Activated CD4-positive, alpha-beta T cell treated with anti-CD3 and anti-CD28 coated beads, Interleukin-2, Interleukin-4, amounts not matched to agents 100 ng/mL and 50 ng/mL, durations not matched to agents 16 hours and 8 hours (primary cell): ENCODE measurements around the gene DVL2.
A peak's percentile ranks its signal among the peaks of the same experiment; 100 is the strongest.
"Not testable (repeated sequence)": the region's sequence is repeated elsewhere in the genome, so short reads cannot be mapped to it uniquely, and the experiment has no call there.

ENCODE experiments used
- DNase-seq: peaks from one replicate; pipeline ENCODE4 v3.0.0-alpha.2; 2020; ENCODE audit warnings: low spot score

The DVL2 gene

DNA sequence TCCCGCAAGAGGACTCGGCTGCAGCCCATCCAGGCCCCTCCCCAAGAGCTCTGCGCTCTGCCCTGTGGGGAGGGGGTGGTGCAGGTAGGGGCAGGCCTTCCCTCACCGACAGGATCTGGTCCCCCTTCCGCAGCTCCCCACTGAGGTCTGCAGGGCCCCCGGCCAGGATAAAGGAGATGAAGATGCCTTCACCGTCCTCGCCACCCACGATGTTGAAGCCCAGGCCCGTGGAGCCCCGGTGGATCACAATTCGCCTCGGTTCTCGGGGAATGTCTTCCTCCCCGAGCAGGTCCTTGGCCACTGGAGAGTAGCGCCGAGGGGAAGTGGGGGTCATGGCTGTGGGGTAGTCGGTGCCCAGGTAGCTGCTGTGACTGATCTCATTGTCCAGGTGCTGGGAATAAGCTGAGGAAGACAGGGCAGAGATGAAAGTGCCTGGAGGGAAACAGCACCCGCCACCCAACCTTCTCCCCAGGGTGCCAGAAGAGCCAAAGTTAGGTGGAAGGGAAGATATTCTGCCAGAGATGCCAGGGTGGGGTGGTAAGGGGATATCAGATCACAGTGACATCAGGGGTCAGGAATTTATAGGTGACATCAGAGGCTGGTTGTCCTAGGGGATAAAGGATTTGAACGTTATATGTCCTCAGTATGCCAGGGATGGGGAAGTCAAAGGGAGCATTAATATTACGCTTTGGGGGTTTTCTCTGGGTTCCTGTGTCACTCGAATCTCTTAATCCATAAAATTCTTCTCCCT lies 37.5 kb downstream of the DVL2 start:
- no peak for DNase-seq

DNA sequence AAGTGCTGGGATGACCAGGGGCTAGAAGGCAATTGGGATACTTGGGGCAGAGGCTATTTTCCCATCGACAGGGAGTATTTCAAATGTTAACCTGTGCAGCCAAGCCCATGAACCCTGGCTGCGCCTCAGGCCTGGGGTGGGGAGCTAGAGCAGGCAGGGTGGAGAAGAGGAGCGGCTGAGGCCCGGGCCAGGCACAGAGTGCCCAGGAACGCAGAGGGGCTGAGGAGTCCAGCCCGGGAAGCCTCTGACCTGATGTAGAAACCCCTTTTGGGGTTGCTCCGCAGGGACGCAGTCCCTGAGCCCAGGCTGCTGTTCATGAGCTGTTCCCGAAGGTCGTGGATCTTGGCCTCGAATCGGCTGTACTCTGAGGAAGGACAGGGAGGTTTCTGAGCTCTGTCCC lies 38.3 kb downstream of the DVL2 start:
- no peak for DNase-seq

DNA sequence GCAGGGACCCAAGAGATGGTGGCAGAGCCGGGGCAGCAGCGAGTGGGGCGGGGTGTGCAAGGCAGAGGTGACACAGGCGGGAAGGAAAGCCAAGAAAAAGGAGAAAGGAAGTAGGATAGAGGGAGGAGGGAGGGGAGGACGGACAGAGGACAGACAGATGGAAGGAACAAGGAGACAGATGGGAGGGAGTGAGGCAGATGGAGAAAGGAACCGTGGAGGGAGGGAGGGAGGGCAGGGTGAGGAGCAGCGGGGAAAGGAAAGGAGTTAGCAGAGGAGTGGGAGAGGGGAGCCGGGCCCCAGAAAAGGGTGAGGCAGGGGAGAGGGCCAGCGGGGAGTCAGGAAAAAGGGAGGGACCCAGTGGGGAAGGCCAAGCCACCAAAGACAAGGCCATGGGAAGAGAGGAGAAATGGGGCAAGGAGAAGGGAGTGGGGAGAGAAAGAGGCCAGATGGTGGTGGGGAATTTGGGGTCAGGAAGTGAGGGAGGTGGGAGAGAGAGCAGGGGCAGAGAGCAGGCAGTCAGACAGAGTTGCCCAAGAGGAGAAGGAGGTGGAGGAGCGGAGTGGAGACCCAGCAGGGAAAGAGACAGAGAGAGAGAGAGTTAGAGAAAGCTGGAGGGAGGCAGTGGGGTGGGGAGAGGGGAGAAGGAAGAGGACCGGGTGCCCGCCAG lies 41.9 kb downstream of the DVL2 start:
- DNase-seq: no peak

DNA sequence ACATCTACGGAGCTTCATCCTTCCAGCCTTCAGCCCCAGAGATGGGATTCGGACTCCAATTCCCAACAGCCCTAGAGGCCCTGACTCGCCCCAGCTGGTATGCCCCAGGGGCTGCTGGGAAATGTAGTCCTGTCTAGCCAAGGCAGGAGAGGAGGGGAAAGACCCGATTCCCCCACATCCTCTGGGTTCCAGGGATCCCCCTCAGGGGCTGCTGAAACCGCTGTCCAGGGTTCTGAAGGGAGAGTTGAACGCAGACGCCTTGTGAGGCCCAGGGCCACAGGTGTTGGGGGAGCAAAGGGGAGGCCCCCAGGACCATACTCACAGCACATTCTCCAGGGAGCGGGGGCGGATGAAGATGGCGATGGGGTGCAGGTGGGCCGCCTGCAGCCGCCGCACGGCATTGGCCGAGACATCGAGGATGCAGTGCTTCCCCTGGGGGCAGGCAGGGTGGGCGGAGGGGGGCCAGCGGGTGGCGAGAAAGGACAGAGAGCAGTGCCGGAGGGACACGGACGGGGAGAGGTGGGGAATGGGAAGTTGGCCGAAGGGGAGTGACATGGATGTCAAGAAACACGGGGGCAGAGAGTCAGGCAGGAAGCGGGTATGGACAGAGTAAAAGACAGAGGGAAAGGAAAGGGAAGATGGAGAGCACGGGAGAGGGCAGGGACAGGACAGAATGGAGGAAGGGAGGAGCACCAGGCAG lies 42.6 kb downstream of the DVL2 start:
- DNase-seq: peak; percentile 34

DNA sequence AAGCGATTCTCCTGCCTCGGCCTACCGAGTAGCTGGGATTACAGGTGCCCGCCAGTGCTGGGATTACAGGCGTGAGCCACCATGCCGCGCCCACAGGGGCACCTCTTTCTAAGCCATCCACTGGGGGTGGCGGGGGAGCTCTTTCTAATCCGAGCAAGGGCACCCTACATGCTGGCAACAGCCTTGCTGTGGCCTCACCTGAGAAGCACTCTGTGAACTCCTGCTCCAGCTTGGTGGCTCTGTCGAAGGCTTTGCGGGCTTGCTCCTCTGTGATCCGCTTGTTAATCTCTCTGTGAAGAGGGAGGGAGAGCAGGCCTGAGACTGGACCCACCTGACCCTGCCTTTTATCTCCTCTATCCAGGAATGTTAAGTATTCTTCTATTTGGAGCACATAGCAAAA lies 43.2 kb downstream of the DVL2 start:
- no peak for DNase-seq

DNA sequence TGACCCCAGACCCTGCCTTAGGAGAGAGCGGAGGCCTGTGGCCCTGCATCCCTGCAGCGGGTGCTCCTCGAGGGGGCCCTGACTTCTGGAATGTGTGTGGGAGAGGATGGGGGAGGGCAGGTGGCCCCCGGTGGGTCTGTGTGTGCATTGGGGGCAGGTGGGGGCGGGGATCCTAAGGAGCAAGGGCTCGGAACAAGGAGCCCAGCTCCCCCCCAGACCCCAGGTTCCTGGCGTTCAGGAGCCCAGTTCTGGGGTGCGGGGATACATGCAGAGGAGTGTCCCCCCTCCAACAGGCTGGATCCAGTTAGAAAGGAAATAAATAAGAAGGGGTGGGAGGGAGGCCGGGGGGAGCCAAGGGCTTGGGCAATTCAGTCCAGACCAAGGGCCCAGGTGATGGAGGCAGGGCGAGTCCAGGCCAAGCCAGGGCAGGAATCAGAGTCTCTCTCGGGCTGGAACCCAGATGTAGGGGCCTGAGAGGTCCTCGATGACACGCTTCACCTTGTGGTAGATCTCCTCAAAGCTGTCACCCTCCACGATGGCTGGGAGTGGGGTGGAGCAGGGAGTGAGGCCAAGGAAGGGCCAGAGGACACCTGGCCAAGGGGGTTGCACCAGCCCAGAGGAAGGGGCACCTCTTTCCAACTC lies 43.9 kb downstream of the DVL2 start:
- no peak for DNase-seq

DNA sequence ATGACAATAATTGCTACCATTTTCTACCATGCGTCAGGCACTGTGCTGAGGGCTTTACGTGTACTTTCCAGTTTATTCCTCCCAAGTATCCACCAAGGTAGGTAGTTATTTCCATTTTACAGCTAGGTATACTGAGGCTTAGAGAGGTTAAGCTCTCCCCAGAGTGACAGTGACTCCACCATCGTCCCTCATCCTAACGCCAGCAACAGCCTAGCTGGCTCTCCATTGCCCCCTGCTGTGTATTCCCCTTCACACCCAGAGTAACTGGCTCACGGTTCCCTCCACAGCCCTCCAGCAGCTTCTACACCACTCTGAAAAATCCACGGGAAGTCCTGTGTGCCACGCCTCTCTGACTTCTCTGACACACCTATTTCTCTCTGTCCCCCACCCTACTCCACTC lies 48.1 kb downstream of the DVL2 start:
- DNase-seq: peak; percentile 9

DNA sequence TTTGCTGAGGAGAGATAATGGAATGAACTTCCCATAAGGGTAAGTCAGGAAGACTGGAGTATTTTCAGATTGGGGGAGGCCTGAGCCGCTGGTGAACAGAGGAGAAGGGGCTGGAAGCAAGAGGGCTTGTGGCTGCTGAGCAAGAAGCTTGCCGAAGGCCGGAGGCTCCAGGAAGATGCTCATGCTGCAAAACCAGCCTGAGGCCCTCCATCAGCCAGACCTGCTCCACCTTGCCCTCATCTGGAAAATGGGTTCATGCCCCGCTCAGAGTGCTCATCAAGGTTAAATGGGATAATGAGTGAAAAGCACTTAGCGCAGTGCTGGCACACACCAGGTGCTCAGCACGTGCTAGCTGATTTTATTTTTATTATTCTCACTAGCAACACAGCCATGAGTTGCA lies 49.7 kb downstream of the DVL2 start:
- DNase-seq: no peak

DNA sequence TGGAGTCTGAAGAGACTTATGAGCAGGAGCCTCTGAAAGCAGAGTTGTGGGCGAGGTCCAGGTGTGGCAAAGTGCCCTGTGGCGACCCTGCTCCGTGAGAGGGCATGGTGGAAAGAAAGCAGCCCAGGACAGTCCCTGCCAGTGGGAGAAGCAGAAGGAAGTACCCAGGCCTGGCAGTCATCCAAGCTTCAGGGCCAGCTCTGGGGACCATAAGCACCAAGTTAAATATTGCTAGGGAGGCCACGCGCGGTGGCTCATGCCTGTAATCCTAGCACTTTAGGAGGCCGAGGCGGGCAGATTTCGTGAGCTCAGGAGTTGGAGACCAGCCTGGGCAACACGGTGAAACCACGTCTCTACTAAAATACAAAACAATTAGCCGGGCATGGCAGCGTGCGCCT lies 50.2 kb downstream of the DVL2 start:
- DNase-seq: no peak

DNA sequence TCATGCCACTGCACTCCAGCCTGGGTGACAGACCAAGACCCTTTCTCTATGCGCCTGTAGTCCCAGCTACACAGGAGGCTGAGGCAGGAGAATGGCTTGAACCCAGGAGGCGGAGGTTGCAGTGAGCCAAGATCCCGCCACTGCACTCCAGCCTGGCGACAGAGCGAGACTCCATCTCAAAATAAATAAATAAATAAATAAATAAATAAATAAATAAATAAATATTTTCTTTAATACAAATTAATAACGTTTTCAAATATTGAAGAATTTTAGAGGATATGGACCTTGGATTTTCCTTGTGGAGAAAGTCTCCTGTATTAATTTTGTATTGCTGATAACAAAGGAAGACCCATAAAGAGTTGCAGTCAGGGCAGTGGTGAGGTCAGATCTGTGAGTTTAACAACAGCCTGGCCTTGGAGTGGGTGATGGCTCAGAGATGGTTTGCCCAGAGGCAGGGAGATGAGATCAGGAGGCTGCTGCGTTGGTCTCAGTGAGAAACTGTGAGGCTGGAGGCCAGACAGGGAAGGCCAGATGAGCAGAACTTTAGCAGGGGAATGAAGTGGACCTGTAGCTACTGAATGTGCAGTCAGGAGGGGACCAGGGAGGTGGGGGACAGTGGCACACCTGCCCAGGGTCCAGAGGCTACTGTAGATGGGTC lies 50.8 kb downstream of the DVL2 start:
- no peak for DNase-seq

DNA sequence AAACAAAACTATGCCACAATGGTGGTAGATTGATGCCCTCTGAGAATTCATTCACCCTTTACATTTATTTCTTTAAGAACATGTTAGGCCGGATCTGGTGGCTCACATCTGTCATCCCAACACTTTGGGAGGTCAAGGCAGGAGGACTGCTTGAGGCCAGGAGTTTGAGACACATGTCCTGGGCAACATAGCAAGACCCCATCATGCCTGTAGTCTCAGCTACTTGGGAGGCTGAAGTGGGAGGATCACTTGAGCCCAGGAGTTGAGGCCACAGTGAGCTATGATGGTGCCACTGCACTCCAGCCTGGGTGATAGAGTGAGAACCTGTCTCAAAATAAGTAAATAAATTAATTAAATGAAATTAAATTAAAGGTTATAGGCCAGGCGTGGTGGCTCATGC lies 52.2 kb downstream of the DVL2 start:
- DNase-seq: not testable (repeated sequence)

DNA sequence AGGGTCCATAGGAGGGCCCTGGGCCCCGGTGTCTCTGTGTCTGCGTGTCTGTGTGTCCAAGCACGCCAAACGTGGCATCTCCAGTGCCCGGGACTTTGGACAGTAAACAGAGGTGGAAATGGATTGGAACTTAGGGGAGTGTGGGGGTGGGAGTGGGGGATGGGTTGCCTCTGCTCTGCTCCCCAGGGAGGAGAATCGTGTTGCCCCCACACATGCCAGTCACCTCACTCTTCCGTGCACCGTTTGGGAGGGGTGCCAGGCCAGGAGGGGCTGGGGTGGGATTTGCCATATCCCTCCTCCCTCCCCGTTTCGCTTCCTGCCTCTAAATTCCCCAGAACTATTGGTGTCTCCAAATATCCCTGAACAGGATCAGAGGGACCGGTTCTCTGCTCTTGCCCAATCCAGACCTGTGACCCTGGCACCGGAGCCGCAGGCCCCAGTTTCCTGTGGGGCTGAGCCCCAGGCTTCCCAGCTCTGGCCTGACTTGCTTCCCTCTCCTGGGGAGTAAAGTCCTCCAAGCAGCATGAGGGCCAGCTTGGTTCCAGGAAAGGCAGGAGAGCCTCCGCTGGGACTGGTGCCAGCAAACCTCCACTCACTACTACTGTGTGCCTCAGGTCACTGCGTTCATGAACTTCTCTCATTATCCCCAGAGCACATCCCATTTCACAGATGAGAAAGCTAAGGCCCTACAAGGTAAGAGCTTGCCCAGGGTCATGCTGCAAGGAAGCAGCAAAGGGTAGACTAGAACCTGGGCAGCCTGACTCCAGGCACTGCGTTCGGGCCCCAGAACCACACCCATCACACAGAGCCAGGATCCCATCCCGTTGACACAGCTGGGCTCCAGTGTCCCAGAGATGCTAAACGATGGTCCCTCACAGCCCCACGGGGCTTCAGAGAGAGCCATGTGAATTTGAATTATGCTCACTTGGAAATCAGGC lies 54.7 kb downstream of the DVL2 start, which contains the start of gene ASGR1:
ASGR1 (minus strand) TSS at position 54 of the 938 bp plus-strand sequence. CDS start 807 bp downstream, outside the sequence.
- no peak for DNase-seq

DNA sequence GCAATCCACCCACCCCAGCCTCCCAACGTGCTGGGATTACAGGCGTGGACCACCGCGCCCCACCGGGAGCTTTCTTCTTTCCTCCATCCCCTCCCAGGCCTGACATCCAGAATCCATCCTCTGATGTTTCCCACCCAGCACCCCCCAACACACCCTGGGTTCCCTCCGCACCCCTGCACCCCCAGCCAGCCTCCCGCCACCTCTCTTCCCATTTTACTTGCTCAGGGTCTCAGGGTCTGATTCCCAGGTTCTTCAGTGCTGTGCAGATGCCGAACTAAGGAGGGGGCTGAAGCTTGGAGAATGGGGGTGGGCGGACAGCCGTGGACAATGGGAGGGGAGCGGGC lies 55.4 kb downstream of the DVL2 start:
- no peak for DNase-seq

DNA sequence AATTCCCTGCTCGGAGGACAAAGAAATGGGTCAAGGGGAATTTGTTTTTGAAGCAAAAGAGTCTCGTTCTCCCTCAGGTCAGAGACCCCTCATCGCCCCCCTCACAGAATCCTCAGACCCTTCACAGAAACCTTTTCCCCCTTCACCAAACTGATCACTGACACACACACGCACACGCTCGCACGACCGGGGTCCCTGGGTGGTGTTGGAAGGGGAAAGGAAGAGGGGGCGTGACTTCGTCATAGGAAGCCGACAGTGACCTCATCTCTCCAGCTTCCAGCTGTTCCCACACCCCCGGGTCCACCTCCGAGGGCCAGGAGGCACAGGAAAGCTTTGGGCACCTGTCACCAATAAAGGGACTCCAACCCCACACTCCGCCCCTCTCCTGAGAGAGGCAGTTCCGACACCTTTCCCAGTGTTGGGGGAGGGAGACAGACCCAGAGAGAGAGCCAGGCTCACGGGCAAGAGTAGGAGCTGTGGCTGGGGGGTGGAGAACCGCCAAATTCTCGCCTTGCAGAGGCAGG lies 56.3 kb downstream of the DVL2 start:
- DNase-seq: no peak

DNA sequence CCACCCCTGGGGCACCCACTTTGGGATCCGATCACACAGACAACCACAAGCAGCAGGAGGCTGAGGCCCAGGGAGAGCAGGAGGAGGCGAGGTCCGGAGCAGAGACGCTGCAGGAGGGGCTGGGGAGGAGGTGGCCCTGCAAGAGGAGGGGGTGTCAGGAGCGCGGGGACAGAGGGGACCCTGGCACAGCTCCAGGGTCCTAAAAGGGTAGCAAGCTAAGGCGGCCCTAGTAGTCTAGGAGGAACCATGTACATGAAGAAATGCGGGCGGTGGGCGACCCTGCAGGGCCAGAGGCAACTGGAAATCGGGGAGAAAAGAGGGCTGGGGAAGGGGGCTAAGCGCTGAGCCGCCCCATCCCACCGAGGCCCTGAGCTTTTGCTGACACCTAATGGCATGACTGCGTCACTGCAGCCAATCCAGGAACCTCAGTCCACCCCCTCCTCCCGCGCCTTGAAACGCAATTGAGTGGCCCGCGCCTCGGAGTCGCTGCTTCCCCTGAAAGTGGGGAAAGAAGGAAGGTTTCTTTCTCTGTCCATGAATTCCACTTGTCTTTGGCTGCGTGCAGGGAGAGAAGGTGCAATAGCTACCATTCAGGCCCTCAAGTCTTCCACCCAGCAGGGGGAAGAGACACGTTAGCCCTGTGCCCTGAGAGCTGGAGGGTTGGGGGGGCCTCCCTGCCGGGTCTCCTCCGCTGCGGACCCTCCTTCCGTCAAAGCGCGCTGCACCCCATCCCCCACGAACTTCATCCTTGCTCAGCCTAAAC lies 56.9 kb downstream of the DVL2 start:
- peak; percentile 62 for DNase-seq

DNA sequence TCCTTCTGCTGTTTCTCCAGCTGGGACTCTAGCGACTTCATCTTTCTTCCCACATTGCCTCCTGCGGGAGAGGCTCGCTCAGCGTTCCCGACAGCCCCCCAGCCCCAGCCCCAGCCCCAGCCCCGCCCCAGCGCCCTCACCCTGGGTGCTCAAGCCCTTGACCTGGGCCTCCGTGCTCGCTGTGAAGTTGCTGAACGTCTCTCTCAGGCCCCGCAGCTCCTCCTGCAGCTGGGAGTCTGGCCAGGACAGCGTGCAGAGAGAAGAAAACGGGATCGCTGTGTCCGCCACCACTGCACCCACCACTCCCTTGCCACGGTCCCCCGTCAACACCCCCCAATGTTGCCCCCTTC lies 57.5 kb downstream of the DVL2 start:
- no peak for DNase-seq

DNA sequence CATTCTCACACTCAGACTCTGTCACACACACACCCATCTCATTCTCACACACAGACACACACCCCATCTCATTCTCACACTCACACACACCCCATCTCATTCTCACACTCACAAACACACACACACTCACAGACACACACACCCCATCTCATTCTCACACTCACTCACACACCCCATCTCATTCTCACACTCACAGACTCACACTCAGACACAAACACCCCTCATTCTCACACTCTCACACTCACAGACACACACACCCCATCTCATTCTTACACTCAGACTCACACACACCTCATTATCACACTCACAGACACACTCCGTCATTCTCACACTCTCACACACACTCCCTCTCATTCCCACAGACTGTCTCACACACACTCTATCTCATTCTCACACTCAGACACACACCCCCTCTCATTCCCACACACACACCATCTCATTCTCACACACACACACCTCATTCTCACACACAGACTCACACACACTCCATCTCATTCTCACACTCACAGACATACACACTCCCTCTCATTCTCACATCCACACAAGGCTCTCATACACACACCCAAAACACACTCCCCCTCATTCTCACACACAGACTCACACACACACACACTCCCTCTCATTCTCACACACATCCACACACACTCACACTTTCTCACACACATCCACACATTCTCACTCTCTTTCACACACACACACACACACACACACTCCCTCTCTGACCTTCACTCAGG lies 58.0 kb downstream of the DVL2 start:
- DNase-seq: no peak
